PC-3 (cell line): ENCODE measurements around the gene PAMR1.
A peak's percentile ranks its signal among the peaks of the same experiment; 100 is the strongest.

Experiments used
- EZH2 ChIP-seq: fragments of 300-600 bp; sonication (generic); IDR thresholded peaks from one replicate; pipeline ENCODE4 v1.6.1; 2017; ENCODE audit warnings: antibody characterized with exemption, mild to moderate bottlenecking, low read length; ENCODE audit not compliant: unreplicated experiment
- EZH2phosphoT487 ChIP-seq: fragments of 300-600 bp; sonication (generic); IDR thresholded peaks from 2 replicates; pipeline ENCODE4 v1.6.1; 2018; ENCODE audit warnings: mild to moderate bottlenecking, antibody characterized with exemption, low read length, borderline replicate concordance
- TF ChIP-seq, protein P1 (sequence below): fragments of 300-600 bp; sonication (generic); conservative IDR thresholded peaks from 2 replicates; pipeline ENCODE4 v1.5.1; 2017; ENCODE audit warnings: antibody characterized with exemption, low read depth, mild to moderate bottlenecking, low read length

DNA sequence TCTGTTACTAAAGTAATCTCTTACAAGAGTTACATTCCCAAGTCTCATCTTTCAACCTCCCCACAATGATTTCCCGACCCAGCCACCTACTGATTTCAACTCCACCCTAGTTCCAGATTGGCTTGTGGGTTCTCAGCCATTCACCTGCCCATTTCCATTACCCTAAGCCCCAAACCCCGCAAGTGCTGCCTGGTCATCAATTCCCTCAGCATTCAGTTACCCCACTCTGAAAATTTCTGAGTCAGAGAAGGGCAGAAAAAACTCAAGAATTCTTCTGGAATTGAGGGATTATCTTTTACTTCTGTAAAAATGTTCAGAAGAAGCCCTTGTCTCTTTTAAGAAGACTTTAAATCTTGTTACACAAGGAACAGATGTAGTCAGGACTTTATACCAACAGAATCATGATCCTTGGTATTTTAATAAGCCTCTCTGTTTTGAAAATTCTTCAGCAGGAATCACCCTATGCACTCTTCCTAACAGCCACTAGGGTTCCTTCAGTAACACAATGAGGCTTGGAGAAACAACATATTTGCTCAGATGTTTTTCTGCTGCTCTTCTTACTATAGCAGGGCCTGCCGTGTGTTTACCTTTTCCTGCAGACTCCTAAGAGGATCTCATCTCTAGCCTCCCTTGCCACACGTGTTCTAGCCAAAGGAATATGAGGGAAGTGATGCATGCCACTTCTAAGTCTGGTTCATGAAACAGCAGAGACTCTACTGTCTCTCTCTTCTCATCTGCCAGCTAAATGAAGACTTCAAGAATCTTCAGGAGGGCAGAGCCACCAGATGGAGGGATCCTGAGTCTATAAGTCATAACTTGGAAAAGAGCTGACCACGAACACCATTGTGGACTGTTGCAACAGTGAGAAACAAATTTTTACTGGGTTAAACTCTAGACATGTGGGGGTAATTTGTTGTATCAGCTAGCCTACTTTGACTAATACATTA, 29.3 kb upstream of the PAMR1 start:
- TF ChIP-seq, protein P1, sequence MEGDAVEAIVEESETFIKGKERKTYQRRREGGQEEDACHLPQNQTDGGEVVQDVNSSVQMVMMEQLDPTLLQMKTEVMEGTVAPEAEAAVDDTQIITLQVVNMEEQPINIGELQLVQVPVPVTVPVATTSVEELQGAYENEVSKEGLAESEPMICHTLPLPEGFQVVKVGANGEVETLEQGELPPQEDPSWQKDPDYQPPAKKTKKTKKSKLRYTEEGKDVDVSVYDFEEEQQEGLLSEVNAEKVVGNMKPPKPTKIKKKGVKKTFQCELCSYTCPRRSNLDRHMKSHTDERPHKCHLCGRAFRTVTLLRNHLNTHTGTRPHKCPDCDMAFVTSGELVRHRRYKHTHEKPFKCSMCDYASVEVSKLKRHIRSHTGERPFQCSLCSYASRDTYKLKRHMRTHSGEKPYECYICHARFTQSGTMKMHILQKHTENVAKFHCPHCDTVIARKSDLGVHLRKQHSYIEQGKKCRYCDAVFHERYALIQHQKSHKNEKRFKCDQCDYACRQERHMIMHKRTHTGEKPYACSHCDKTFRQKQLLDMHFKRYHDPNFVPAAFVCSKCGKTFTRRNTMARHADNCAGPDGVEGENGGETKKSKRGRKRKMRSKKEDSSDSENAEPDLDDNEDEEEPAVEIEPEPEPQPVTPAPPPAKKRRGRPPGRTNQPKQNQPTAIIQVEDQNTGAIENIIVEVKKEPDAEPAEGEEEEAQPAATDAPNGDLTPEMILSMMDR = peak; percentile 42
- TF ChIP-seq EZH2 = no peak
- no peak for TF ChIP-seq EZH2phosphoT487
